Transverse colon (tissue), 3 donors: Measurements from ENCODE around the gene RASSF3.

Experiments
- POLR2A ChIP-seq: fragments of 450-650 bp; IDR thresholded peaks from one replicate; pipeline ENCODE4 v1.6.1; 2016; ENCODE audit warnings: antibody characterized with exemption, mild to moderate bottlenecking, moderate library complexity
- TF ChIP-seq, protein P1 (sequence below), 5 experiments: fragments of 200-600 bp in 3 of 5; fragments of 450-650 bp in 2 of 5; sonication (generic) in 3 of 5; IDR thresholded peaks; 1 replicate in 2 of 5; 2 replicates in 3 of 5; pipeline ENCODE4 v1.5.1; 2016 to 2017; ENCODE audit warnings: antibody characterized with exemption in 5 of 5, inconsistent platforms in 3 of 5, mild to moderate bottlenecking in 2 of 5, moderate library complexity in 1 of 5

DNA sequence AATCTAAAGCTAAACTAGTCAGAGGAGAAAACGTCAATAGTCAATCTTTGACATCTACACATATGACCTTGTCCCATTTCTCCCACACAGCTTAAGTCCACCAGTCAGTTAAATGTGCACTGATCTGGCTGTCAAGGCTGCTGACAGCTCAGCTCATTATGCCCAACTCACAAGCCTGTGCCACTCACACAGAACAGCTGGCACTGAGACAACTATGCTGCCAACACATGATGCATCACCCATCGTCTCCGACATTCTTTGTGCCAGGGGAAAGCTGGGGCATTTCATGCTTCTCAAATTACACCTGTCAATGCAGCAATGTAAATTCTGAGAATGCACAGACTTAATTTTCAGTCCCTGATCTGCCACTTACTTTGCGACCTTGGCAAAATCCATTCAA is 123.6 kb downstream of the RASSF3 start:
- TF ChIP-seq, protein P1, sequence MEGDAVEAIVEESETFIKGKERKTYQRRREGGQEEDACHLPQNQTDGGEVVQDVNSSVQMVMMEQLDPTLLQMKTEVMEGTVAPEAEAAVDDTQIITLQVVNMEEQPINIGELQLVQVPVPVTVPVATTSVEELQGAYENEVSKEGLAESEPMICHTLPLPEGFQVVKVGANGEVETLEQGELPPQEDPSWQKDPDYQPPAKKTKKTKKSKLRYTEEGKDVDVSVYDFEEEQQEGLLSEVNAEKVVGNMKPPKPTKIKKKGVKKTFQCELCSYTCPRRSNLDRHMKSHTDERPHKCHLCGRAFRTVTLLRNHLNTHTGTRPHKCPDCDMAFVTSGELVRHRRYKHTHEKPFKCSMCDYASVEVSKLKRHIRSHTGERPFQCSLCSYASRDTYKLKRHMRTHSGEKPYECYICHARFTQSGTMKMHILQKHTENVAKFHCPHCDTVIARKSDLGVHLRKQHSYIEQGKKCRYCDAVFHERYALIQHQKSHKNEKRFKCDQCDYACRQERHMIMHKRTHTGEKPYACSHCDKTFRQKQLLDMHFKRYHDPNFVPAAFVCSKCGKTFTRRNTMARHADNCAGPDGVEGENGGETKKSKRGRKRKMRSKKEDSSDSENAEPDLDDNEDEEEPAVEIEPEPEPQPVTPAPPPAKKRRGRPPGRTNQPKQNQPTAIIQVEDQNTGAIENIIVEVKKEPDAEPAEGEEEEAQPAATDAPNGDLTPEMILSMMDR (IDR thresholded peaks at IDR 0.05), result no peak
- TF ChIP-seq POLR2A, result no peak
